ENCODE measurements around the gene LACC1.

Gene LACC1

DNA sequence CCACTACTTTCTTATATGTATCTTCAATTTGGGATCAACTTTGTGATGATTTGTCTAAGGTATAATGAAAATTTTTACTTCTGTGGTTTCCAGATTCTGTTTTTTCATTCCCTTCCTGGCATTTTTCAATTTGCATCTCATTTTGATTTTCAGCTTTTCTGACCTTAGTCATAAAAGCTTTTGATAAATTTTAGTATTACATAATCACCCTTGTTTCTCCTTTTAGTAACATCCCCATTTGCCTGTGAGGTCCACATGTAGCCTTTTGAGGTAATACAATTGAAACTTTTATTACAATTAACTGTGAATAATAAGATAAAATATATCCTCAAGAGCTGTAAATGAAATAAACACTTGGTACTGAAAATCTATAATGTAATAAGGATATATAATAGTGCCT, 31.2 kb downstream of the LACC1 start:
- no peaks in the 10 kb centered on the region for H3K9me3 ChIP-seq (ENCODE audit: control insufficient read depth, insufficient read depth, low read length)
- no peak overlapping the region for H3K9ac ChIP-seq (ENCODE audit: low read depth, low read length)
- H3K36me3 ChIP-seq (ENCODE audit: insufficient read depth, low read length), result no peaks in the 10 kb centered on the region
- H3K4me1 ChIP-seq (ENCODE audit: insufficient read depth, low read length), result no peaks in the 10 kb centered on the region

- no peaks in the 10 kb centered on the region for H3K4me1 ChIP-seq (ENCODE audit: insufficient read depth, low read length)
- no peaks in the 10 kb centered on the region for H3K9me3 ChIP-seq (ENCODE audit: control insufficient read depth, insufficient read depth, low read length)
- H3K9ac ChIP-seq (ENCODE audit: low read depth, low read length), result no peak overlapping the region
- H3K36me3 ChIP-seq (ENCODE audit: insufficient read depth, low read length), result no peaks in the 10 kb centered on the region
These were observed 31.6 kb downstream of the LACC1 start for GRCh38 chr13:43911278-43911677.

GRCh38 chr13:43911871-43912270, 32.2 kb downstream of the LACC1 start:
- Histone ChIP-seq H3K4me1 (ENCODE audit: insufficient read depth, low read length) (no peaks in the 10 kb centered on the region), H3K36me3 (ENCODE audit: insufficient read depth, low read length) (no peaks in the 10 kb centered on the region), H3K9me3 (ENCODE audit: control insufficient read depth, insufficient read depth, low read length) (no peaks in the 10 kb centered on the region), H3K9ac (ENCODE audit: low read depth, low read length) (no peak overlapping the region)

- Histone ChIP-seq H3K9ac (ENCODE audit: low read depth, low read length) (no peak overlapping the region), H3K36me3 (ENCODE audit: insufficient read depth, low read length) (no peaks in the 10 kb centered on the region), H3K9me3 (ENCODE audit: control insufficient read depth, insufficient read depth, low read length) (no peaks in the 10 kb centered on the region), H3K4me1 (ENCODE audit: insufficient read depth, low read length) (no peaks in the 10 kb centered on the region)
These were observed 35.7 kb downstream of the LACC1 start for GRCh38 chr13:43915451-43915850.

GRCh38 chr13:43916828-43917227, 37.1 kb downstream of the LACC1 start:
- Histone ChIP-seq H3K36me3 (ENCODE audit: insufficient read depth, low read length) (no peaks in the 10 kb centered on the region), H3K4me1 (ENCODE audit: insufficient read depth, low read length) (no peaks in the 10 kb centered on the region), H3K9ac (ENCODE audit: low read depth, low read length) (no peak overlapping the region), H3K9me3 (ENCODE audit: control insufficient read depth, insufficient read depth, low read length) (no peaks in the 10 kb centered on the region)

- H3K9me3 ChIP-seq (ENCODE audit: control insufficient read depth, insufficient read depth, low read length), result no peaks in the 10 kb centered on the region
- no peak overlapping the region for H3K9ac ChIP-seq (ENCODE audit: low read depth, low read length)
- H3K36me3 ChIP-seq (ENCODE audit: insufficient read depth, low read length), result no peaks in the 10 kb centered on the region
- no peaks in the 10 kb centered on the region for H3K4me1 ChIP-seq (ENCODE audit: insufficient read depth, low read length)
These were observed 38.9 kb downstream of the LACC1 start for GRCh38 chr13:43918636-43919035.

DNA sequence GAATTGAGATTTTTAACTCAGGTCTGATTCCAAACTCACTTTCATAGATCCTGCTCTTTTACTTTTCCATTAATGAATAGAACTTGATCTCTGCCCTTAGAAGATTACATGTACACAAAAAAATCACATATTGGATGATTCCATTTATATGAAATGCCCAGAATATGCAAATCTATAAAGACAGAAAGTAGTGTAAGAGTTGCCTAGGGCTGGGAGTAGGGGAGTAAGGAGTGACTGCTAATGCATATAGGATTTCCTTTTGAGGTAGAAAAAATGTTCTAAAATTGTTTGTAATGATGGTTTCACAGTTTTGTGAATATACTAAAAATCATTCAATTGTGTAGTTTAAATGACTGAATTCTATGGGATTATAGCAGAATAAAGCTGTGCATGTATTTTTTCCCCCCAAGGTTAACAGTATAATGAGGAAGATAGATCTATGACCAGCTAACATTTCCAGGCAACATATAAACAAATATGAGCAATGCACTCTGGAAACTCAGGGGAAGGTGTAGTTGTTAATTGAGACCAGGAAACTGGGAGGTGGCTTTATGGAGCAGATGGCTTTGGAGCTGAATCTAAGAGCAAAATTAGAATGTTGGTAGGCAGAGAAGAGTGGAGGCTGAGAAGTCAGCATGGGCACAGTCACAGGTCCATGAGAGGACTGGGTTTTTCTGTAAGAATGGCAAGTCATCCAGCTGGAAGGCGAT, 41.4 kb downstream of the LACC1 start:
- no peaks in the 10 kb centered on the region for H3K4me1 ChIP-seq (ENCODE audit: insufficient read depth, low read length)
- no peaks in the 10 kb centered on the region for H3K36me3 ChIP-seq (ENCODE audit: insufficient read depth, low read length)
- H3K9me3 ChIP-seq (ENCODE audit: control insufficient read depth, insufficient read depth, low read length), result no peaks in the 10 kb centered on the region
- no peak overlapping the region for H3K9ac ChIP-seq (ENCODE audit: low read depth, low read length)

DNA sequence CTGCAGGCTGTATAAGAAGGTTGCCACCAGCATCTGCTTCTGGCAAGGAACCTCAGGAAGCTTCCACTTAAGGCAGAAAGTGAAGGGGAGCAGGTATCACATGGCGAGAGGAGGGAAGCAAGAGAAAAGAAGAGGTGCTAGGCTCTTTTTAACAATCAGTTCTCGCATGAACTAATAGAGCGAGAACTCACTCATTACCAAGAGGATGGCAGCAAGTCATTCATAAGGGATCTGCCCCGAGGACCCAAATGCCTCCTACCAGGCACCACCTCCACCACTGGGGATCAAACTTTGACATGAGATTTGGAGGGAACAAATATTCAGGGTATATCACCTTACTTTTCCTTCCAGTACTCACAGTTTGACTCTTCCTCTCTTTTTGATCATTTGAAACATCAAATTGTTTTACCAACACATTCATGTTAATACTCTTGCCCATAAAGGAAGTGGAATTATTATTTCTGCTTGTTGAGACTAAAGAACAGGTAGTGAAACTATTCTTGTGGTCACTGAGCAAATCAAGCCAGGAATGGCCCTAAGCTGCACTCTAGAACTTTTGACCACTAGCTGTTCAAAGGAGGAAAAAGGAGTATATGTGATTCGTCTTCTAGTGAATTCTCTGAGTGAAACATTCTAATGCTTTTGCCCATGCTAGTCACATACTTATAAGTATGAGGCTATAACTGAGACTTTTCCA, 45.0 kb downstream of the LACC1 start:
- Histone ChIP-seq H3K4me1 (ENCODE audit: insufficient read depth, low read length) (no peaks in the 10 kb centered on the region), H3K36me3 (ENCODE audit: insufficient read depth, low read length) (no peaks in the 10 kb centered on the region), H3K9ac (ENCODE audit: low read depth, low read length) (no peak overlapping the region), H3K9me3 (ENCODE audit: control insufficient read depth, insufficient read depth, low read length) (no peaks in the 10 kb centered on the region)

DNA sequence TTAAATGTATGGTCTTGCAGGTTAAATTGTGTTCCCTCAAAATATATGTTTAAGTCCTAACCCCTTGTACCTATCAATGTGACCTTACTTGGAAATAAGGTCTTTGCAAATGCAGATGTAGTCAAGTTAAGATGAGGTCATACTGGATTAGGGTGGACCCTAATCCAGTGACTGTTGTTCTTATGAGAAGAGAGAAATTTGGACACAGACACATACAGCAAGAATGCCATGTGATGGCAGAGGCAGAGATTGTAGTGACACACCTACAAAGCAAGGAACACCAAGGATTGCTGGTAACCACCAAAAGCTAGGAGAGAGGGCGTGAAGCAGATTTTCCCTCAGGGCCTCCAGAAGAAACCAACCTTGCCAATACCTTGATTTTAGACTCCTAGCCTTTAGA, 50.2 kb downstream of the LACC1 start:
- Histone ChIP-seq H3K9ac (ENCODE audit: low read depth, low read length) (no peak overlapping the region), H3K36me3 (ENCODE audit: insufficient read depth, low read length) (no peaks in the 10 kb centered on the region), H3K9me3 (ENCODE audit: control insufficient read depth, insufficient read depth, low read length) (no peaks in the 10 kb centered on the region), H3K4me1 (ENCODE audit: insufficient read depth, low read length) (no peaks in the 10 kb centered on the region)

DNA sequence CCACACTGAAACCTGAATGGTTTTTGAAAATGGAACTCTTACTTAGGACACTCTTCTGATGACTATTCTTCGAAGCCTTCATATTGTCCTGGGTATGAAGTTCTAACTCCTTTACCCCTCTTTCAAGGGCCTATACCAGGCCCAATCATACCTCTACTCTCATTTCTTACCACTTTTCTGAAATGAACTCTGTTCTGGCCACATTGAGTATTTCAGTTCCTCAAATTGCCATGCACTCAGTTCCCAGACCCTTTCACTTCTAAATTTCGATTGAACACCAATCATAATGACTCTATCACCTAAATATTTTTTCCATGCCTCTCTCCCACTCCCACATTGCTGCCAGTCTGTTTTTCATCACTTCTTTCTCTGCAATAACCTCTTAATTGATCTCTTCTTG, 53.7 kb downstream of the LACC1 start:
- Histone ChIP-seq H3K4me1 (ENCODE audit: insufficient read depth, low read length) (no peaks in the 10 kb centered on the region), H3K36me3 (ENCODE audit: insufficient read depth, low read length) (no peaks in the 10 kb centered on the region), H3K9ac (ENCODE audit: low read depth, low read length) (no peak overlapping the region), H3K9me3 (ENCODE audit: control insufficient read depth, insufficient read depth, low read length) (no peaks in the 10 kb centered on the region)

DNA sequence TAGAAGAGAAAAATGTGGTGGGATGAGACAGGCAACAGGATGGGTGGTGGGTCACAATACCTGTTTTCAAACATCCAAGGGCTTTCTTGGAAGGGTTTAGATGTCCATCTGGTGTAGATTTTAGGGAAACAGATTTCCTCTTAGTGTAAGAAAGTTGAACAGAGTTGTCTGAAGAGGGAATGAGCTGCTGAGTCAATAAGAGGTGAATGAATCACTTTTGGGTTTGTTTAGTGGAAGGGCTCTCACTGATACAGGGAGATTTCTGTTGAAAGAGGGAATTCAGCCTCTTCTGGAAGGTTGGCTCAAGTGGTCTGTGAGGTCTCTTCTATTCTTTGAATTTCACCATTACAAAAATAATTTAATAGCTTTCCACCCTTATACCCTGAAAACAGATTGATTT, 54.6 kb downstream of the LACC1 start:
- Histone ChIP-seq H3K4me1 (ENCODE audit: insufficient read depth, low read length) (no peaks in the 10 kb centered on the region), H3K9ac (ENCODE audit: low read depth, low read length) (no peak overlapping the region), H3K9me3 (ENCODE audit: control insufficient read depth, insufficient read depth, low read length) (no peaks in the 10 kb centered on the region), H3K36me3 (ENCODE audit: insufficient read depth, low read length) (no peaks in the 10 kb centered on the region)

GRCh38 chr13:43935878-43936277, 56.2 kb downstream of the LACC1 start:
- H3K4me1 ChIP-seq (ENCODE audit: insufficient read depth, low read length), result no peaks in the 10 kb centered on the region
- no peaks in the 10 kb centered on the region for H3K36me3 ChIP-seq (ENCODE audit: insufficient read depth, low read length)
- no peaks in the 10 kb centered on the region for H3K9me3 ChIP-seq (ENCODE audit: control insufficient read depth, insufficient read depth, low read length)
- no peak overlapping the region for H3K9ac ChIP-seq (ENCODE audit: low read depth, low read length)

DNA sequence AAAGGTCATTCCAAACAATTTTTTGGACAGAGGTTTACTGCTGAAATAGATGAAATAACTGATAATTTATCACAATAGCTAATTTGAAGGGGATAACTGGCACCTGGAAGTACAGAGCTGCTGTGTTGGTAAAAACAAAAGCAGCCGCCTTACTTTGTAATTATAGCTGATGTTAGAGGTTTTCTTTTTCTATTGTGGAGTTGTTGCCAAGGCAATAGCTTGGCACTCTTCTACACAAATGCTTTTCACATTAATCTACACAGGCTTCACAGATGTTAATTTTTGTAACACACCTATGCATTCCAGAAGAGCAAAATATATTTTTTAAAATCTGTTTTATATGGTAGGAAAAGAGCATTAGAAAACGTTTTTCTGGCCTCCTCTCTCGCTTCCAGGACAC, 56.9 kb downstream of the LACC1 start:
- Histone ChIP-seq H3K9me3 (ENCODE audit: control insufficient read depth, insufficient read depth, low read length) (no peaks in the 10 kb centered on the region), H3K9ac (ENCODE audit: low read depth, low read length) (no peak overlapping the region), H3K36me3 (ENCODE audit: insufficient read depth, low read length) (no peaks in the 10 kb centered on the region), H3K4me1 (ENCODE audit: insufficient read depth, low read length) (no peaks in the 10 kb centered on the region)

- no peak overlapping the region for H3K9ac ChIP-seq (ENCODE audit: low read depth, low read length)
- no peaks in the 10 kb centered on the region for H3K9me3 ChIP-seq (ENCODE audit: control insufficient read depth, insufficient read depth, low read length)
- H3K4me1 ChIP-seq (ENCODE audit: insufficient read depth, low read length), result no peaks in the 10 kb centered on the region
- H3K36me3 ChIP-seq (ENCODE audit: insufficient read depth, low read length), result no peaks in the 10 kb centered on the region
These were observed 58.1 kb downstream of the LACC1 start for GRCh38 chr13:43937839-43938238.

GRCh38 chr13:43938449-43938848, 58.7 kb downstream of the LACC1 start:
- no peak overlapping the region for H3K9ac ChIP-seq (ENCODE audit: low read depth, low read length)
- H3K9me3 ChIP-seq (ENCODE audit: control insufficient read depth, insufficient read depth, low read length), result no peaks in the 10 kb centered on the region
- H3K36me3 ChIP-seq (ENCODE audit: insufficient read depth, low read length), result no peaks in the 10 kb centered on the region
- H3K4me1 ChIP-seq (ENCODE audit: insufficient read depth, low read length), result no peaks in the 10 kb centered on the region

Measured in ES-I3 (cell line).